ENCODE data around the gene HDGF.

Gene HDGF

GRCh38 chr1:156748670-156749418 is 2.6 kb downstream of the HDGF start:
- ChIA-PET POLR2A (no interaction called here), CTCF (interaction anchor here (1.8 to 5.0 kb wide), 2 partner anchors 14 to 22 kb away, joined by 5 to 47 read pairs; partner anchors contain the start of genes ISG20L2 and METTL25B)
- no peak for DNase-seq (ENCODE audit: extremely low spot score)
- no peak for TF ChIP-seq CTCF (IDR thresholded peaks at IDR 0.05; ENCODE audit: control extremely low read depth, extremely low read depth, low read depth, missing control alignments)

GRCh38 chr1:156747742-156748669 is 3.5 kb downstream of the HDGF start:
- ChIA-PET CTCF (interaction anchor here (1.2 to 5.0 kb wide), 6 partner anchors 8 to 24 kb away, joined by 4 to 47 read pairs (median 6); partner anchors contain the start of genes ISG20L2 and METTL25B), POLR2A (no interaction called here)
- no peak for DNase-seq (ENCODE audit: extremely low spot score)
- no peak for TF ChIP-seq CTCF (IDR thresholded peaks at IDR 0.05; ENCODE audit: control extremely low read depth, extremely low read depth, low read depth, missing control alignments)

- CTCF ChIA-PET, result interaction anchor here (1.0 to 5.0 kb wide), 7 partner anchors 9 to 25 kb away, joined by 3 to 47 read pairs (median 5); partner anchors contain the start of genes ISG20L2, METTL25B and PRCC
- TF ChIP-seq CTCF (IDR thresholded peaks at IDR 0.05; ENCODE audit: control extremely low read depth, extremely low read depth, low read depth, missing control alignments), result no peak
Observed at GRCh38 chr1:156746728-156747631, 4.5 kb downstream of the HDGF start.

GRCh38 chr1:156746406-156746727 is 5.1 kb downstream of the HDGF start:
- DNase-seq (ENCODE audit: extremely low spot score), result no peak
- ChIA-PET CTCF (interaction anchor here (1.0 to 5.0 kb wide), 4 partner anchors 12 to 24 kb away, joined by 3 to 47 read pairs (median 3); partner anchors contain the start of genes ISG20L2, METTL25B and PRCC), POLR2A (no interaction called here)
- no peak for TF ChIP-seq CTCF (IDR thresholded peaks at IDR 0.05; ENCODE audit: control extremely low read depth, extremely low read depth, low read depth, missing control alignments)

More at GRCh38 chr1:156746728-156747631, 4.5 kb downstream of the HDGF start:
- DNase-seq (ENCODE audit: extremely low spot score), result peak; percentile 62
- POLR2A ChIA-PET, result no interaction called here

GRCh38 chr1:156745881-156746280 is 5.6 kb downstream of the HDGF start:
- CTCF ChIA-PET, result interaction anchor here (1.0 to 5.0 kb wide), 3 partner anchors 11 to 25 kb away, joined by 3 to 47 read pairs (median 3); partner anchors contain the start of genes ISG20L2 and METTL25B
- DNase-seq (ENCODE audit: extremely low spot score), result no peak
- TF ChIP-seq CTCF (IDR thresholded peaks at IDR 0.05; ENCODE audit: control extremely low read depth, extremely low read depth, low read depth, missing control alignments), result no peak
- POLR2A ChIA-PET, result no interaction called here

Measured in GM10248 (cell line).